Measurements from ENCODE around the gene TNFRSF18.

DNA sequence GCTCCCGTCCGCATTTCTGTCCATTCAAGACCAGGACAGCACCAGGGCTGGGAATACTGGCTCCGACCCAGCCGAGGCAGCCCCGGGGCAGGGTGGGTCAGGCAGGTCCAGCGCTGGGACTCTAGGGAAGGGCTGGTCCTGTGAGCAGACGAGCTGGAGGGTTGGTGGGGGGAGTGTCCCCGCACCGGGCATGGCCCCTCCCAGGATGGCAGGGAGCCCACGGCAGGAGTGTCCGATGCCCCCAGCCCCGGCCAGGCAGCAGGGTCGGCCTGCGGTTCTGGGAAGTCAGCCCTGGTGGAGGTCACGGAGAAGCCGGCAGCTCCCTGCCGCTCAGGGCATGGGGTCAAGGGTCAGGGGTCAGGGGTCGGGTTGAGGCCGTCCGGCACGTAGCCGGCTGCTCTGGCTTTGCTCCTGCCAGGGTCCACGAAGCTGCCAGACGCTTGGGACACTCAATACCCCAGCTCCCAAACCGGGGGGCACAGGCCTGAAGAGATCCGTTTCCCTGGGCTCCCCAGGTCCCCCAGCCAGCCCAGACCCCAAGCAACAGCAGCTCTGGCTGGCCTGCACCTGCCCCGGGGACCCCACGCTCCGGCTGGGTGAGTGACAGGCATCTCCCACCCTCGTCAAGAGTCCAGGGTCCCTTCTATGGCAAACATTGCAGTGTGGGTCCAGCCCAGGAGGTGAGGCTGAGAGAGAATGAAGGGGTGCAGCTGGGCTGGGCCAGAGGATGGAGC lies 33.4 kb upstream of the TNFRSF18 start:
- no peak for TF ChIP-seq POLR2AphosphoS5 (IDR thresholded peaks at IDR 0.05)
- TF ChIP-seq EP300 (IDR thresholded peaks at IDR 0.05) = no peak
- TF ChIP-seq CTCF (IDR thresholded peaks at IDR 0.05) = no peak
